ENCODE results near the gene ACOT7. TPM values are rescaled to one million over a fixed set of nuclear protein-coding genes. Genes with fewer than 3 reads are reported as not detected.

The ACOT7 gene
- total and polyA plus RNA-seq, 11 donors = 5.7 to 38.9 (median 12.6) TPM

GRCh38 chr1:6301526-6301925 is 92.0 kb downstream of the ACOT7 start:
- Histone ChIP-seq H3K27ac (no peak overlapping the region), H3K9me3 (no peaks in the 10 kb centered on the region), H3K4me3 (no peak overlapping the region), H3K36me3 (no peaks in the 10 kb centered on the region), H3K27me3 (no peaks in the 10 kb centered on the region), H3K4me1 (no peaks in the 10 kb centered on the region)
- WGBS, 4 donors = 88 to 95% (median 94%) methylated on average over 7 to 8 of the region's 8 CpGs
- DNase-seq (no peak), ATAC-seq (no peak)
- TF ChIP-seq CTCF (IDR thresholded peaks at IDR 0.05) = no peak
- no peak for TF ChIP-seq POLR2A (IDR thresholded peaks at IDR 0.05)
- intact Hi-C loops (cut with DNase I) = no loop called here

GRCh38 chr1:6300342-6301048 is 93.1 kb downstream of the ACOT7 start:
- TF ChIP-seq POLR2A (IDR thresholded peaks at IDR 0.05) = no peak
- no peak for TF ChIP-seq CTCF (IDR thresholded peaks at IDR 0.05)
- ATAC-seq (no peak), DNase-seq (no peak)
- no peak overlapping the region for H3K4me3 ChIP-seq
- intact Hi-C loops (cut with DNase I) = no loop called here
- H3K9me3 ChIP-seq = no peaks in the 10 kb centered on the region
- 91 to 93% (median 92%) methylated on average over 32 of the region's 32 CpGs for WGBS, 4 donors
- H3K4me1 ChIP-seq = no peaks in the 10 kb centered on the region
- no peak overlapping the region for H3K27ac ChIP-seq
- no peaks in the 10 kb centered on the region for H3K27me3 ChIP-seq
- no peaks in the 10 kb centered on the region for H3K36me3 ChIP-seq

- ATAC-seq = no peak
- Histone ChIP-seq H3K36me3 (no peaks in the 10 kb centered on the region), H3K4me1 (no peaks in the 10 kb centered on the region), H3K9me3 (no peaks in the 10 kb centered on the region), H3K4me3 (no peak overlapping the region), H3K27ac (no peak overlapping the region), H3K27me3 (no peaks in the 10 kb centered on the region)
- DNase-seq = no peak
- 91 to 95% (median 93%) methylated on average over 15 of the region's 15 CpGs for WGBS, 4 donors
- TF ChIP-seq POLR2A (IDR thresholded peaks at IDR 0.05) (no peak), CTCF (IDR thresholded peaks at IDR 0.05) (no peak)
- intact Hi-C loops (cut with DNase I) = no loop called here
Observed at GRCh38 chr1:6299557-6300165, 93.9 kb downstream of the ACOT7 start.

- ATAC-seq (no peak), DNase-seq (no peak)
- intact Hi-C loops (cut with DNase I) = no loop called here
- Histone ChIP-seq H3K27me3 (no peaks in the 10 kb centered on the region), H3K36me3 (peaks cover 0 to 4% (median 0%) of the 10 kb centered on the region in 9 donors), H3K4me1 (peaks cover 0 to 3% (median 0%) of the 10 kb centered on the region in 12 donors), H3K27ac (no peak overlapping the region), H3K9me3 (no peaks in the 10 kb centered on the region), H3K4me3 (no peak overlapping the region)
- WGBS, 4 donors = 93 to 97% (median 96%) methylated on average over 8 of the region's 8 CpGs
- TF ChIP-seq CTCF (IDR thresholded peaks at IDR 0.05) (no peak), POLR2A (IDR thresholded peaks at IDR 0.05) (no peak)
Observed at GRCh38 chr1:6298940-6299465, 94.6 kb downstream of the ACOT7 start.
